Sigmoid colon (tissue), 3 donors: ENCODE measurements around the gene AKAP10.

Experiments
- CTCF ChIP-seq, 4 experiments: fragments of 450-650 bp in 3 of 4; fragments of 200-600 bp in 1 of 4; IDR thresholded peaks; one replicate each; pipeline ENCODE4 v1.5.1; 2016 to 2019; ENCODE audit warnings: antibody characterized with exemption in 4 of 4, mild to moderate bottlenecking in 3 of 4, moderate library complexity in 2 of 4
- POLR2A ChIP-seq, 2 donors: fragments of 450-650 bp; IDR thresholded peaks; one replicate each; pipeline ENCODE4 v1.6.1; 2016; ENCODE audit warnings: antibody characterized with exemption in 2 of 2, mild to moderate bottlenecking in 2 of 2, moderate library complexity in 2 of 2

GRCh38 chr17:19904412-19904811 is 73.2 kb downstream of the AKAP10 start:
- TF ChIP-seq CTCF (IDR thresholded peaks at IDR 0.05) (no peak), POLR2A (IDR thresholded peaks at IDR 0.05) (no peak)
